RPMI8226 (cell line): Measurements from ENCODE around the gene SLC26A1.
"Not testable (repeated sequence)": the region's sequence is repeated elsewhere in the genome, so short reads cannot be mapped to it uniquely, and the experiment has no call there.

Source experiments
- DNase-seq: peaks from one replicate; pipeline ENCODE4 v3.0.0-alpha.2; 2015

SLC26A1 gene

DNA sequence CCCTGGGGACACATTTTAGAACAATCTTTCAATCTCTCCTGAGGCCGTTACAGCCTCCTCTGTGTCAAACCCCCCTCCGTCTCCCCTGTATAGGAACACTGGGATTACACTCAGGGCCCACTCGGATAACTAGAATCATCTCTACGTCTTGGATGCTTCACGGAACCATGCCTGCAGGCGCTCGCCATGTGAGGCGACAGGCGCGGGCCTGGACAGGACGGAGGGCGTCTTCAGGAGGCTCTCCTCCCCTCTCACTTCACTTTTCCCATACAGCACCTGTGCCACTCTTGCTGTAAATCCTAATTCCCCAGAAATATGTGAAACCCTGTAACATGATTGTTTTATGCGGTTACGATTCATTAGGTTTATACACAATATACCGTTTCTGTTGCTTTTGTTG lies 10.4 kb downstream of the SLC26A1 start:
- no peak for DNase-seq

DNA sequence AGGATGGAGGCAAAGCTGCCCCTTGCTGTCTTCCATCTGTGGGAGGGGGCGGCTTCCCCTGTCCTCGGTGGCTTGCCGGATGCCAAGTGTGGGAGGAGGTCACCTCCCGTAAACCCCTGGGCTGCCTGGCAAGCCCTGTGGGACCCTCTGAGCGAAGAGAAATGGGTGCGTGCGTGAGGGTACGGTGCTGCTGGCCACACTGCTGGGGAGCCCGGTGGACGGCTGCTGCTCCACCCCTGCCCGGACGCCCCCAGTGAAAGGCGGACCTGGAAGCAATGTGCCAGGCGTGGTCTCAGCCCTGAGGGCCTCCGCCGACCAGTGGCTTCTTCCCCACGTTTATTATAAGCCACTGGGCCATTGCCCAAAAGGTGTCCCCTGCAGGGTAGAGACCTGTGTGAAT lies 10.9 kb downstream of the SLC26A1 start:
- DNase-seq: no peak

DNA sequence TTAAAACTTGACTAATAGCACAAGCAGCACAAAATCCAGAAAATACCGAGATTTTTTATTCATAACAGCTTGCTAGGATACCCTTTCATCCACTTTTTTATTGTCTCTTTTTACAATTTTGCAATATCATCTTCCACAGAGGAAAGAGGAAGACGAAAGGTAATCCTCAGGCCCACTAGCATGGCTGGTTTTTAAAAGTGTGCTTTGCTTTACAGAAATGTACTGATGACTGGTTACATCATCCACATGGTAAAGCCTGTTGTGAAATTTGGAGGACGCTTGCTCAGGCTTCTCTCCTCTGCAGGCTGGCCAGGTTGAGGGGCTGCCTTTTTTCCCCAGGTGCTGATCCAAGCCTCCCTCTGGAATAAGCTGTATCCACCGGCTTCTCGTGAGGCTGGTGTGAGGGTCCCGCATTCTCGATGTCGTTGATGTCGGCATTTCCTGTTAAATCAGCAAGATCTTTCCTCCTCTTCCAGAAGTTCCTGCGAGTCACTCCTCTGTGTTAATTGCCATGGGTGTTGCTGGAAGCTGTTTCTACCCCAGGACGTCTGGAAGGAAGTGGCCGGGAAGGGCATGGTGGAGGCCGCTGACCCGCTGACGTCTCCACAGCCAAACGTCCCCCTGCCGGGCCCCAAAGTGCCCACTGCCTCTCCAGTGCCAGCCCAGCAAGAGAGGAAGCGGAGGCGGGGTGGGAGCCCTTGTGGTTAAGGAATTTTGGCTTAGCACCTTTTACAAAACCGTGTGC lies 14.1 kb downstream of the SLC26A1 start:
- DNase-seq: no peak

DNA sequence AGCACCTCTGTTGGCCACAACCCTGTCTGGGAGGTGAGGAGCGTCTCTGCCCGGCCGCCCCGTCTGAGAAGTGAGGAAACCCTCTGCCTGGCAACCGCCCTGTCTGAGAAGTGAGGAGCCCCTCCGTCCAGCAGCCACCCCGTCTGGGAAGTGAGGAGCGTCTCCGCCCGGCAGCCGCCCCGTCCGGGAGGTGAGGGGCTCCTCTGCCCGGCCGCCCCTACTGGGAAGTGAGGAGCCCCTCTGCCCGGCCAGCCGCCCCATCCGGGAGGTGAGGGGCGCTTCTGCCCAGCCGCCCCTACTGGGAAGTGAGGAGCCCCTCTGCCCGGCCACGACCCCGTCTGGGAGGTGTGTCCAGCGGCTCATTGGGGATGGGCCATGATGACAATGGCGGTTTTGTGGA lies 17.2 kb downstream of the SLC26A1 start:
- not testable (repeated sequence) for DNase-seq

DNA sequence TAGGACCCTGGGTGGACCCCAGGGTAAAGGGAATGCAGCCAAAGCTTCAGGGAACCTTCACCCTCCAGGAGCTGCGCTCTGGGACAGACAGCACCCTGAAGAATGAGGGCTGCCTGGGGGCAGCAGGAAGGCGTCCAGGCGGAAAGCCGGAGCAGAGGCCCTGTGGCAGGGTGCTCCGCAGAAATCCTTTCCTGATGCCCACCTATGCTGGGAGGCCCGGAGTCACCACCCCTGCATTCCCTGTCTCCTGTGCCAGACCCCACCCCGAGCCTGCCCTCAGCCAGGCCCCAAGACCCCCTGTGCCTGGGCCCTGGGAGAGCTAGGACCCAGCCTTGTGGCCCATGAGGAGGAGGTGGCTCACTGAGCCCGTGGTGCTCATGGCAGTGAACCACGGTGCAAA lies 18.5 kb downstream of the SLC26A1 start:
- DNase-seq: no peak

DNA sequence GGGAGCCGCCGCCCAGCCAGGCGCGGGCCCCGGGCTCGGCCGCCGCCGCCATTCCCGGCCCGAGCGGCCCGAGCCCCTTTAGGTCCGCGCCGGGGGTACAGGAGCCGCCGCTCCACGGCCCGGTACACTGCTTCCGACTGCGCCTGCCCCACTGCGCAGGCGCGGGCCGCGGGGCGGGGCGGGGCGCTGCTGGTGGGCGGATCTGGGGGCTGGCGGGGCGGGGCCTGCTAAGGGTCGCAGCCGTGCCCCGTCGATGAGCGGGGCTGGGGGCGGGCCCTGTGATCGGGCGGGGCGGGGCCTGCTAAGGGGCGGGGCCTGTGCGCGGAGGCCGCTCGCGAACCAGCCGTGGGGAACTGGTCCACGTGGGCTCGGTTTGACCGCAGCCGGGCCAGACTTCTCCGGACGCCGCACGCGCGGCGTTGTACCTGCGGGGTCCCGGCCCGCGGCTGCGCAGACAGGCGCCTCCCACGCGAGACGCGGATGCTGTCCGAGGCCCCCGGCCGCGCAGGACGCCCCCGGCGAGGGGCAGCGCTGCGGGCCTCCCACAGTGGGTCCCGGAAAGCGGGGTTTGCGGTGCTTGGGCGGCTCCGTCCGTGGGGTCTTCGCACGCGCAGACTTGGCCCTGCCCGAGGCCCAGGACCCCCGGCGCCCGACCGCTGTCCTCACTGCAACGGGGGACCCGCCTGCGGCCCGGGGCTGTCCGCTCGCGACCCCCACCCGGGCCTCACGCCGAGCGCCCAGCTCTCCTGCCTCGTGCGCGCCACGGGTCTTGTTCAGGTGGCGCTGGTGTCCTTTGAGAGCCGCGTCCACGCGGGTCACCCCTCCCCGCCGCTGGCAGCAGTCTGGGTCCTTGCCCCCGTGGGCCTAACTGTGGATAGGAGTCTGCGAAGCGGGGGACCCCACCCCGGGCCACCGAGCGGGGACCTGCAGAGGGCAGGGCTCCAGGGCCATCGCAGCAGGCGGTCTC lies 19.5 kb downstream of the SLC26A1 start, which contains the start of gene DGKQ:
Gene DGKQ (minus strand): TSS at position 139 of the 967 bp plus-strand sequence. CDS start 87 bp downstream, at position 52.
- DNase-seq: no peak

DNA sequence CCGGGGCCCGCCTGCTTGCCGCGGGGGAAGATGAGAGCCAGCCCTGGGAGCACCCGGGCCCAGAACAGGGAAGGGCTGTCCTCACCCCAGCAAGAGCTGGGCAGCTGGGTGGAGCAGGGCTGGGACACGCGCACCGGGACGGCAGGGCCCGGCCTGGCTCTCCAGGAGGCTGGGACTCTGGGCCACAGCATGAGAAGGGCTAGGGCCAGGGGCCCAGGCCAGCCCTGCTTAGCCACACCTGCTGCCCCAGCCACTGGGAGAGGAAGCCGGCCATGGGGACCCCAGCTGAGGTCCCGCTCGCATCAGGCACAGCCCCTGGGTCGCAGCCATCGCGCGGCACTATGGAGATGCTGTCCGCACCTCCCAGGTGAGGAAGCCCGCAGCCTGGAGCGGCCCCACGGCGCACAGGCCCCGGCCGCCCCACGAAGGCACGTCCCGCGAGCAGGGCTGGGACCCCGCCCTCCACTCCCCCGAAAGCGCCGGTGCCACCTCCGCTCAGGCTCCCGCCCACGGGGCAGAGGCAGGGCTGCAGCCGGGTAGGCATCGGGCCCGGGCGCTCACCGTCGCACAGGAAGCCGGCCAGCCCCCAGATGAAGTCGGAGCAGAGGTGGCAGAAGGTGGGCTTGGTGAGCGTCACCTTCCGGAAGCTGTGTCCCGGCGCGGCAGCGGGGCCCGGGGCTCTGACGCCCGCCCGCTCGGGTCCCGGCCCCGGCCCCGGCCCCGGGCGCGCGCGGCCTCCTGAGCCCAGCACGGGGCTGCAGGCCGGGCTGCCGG lies 20.4 kb downstream of the SLC26A1 start:
- no peak for DNase-seq

DNA sequence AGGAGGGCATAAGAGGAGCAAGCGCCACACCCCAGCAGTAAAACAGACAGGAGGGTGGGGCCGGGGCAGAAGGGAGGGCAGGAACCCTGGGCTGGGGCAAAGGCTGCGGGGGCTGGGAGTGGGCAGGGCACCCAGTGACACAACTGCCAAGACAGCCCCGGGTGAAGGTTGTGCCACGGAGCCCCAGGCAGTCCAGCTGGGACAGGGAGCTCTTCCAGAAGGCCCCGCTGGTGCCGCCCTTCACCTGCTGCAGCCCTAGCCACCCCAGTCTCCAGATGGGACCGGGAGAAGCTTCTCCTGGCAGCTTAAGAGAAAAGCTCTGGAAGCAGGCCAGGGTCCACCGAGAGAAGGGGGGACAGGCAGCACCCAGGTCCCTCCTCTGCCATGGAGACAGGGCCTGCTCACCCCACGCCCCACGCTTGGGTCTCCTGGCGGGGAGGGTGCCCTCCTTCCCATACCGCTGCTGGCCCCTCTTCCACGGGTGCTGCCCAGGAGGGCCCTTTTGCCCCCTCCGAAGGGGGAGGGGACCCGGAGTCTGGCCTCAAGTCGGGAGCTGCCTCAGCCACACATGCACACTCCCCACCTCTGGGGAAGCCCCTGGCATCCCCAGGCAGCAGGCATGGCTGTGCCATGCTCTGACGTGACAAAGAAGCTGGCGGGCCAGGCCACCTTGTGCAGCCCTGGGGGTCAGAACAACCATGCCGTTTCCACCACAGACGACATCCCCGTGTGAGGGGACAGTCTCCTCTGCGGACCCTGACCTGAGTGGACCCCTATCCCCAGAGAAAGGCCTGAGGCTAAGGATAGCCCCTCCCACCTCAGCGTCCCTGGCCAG lies 21.3 kb downstream of the SLC26A1 start:
- DNase-seq: no peak

DNA sequence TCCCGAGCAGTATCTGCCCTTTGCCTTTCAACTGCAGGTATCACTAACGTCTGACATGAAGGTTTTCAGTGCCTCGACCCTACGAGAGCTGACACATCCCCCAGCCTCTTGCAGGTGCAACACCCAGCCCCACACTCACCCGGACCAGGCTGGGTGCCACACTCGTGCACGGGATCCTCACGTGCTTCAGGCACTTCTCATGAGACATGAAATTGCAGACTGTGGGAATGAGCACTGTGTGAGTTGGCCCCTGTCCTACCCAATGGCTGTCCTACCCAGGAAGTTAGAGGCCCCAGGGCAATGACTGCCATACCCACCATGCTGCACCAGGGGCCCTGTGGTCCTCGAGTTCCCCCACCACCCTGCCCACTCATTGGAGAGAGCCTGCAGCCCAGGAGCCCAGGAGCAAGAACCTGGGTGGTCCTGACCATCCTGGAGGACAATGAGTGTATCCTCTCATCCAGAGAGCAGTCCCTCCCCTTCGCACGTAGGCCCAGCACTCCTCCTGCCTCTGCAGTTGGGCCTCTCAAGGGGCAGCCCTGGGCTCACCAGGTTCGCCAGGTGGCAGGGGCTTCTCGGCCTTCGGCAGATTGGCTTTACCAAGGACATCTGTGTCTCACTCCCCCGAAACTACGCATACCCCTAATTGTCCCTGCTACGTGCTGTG lies 22.2 kb downstream of the SLC26A1 start:
- no peak for DNase-seq

DNA sequence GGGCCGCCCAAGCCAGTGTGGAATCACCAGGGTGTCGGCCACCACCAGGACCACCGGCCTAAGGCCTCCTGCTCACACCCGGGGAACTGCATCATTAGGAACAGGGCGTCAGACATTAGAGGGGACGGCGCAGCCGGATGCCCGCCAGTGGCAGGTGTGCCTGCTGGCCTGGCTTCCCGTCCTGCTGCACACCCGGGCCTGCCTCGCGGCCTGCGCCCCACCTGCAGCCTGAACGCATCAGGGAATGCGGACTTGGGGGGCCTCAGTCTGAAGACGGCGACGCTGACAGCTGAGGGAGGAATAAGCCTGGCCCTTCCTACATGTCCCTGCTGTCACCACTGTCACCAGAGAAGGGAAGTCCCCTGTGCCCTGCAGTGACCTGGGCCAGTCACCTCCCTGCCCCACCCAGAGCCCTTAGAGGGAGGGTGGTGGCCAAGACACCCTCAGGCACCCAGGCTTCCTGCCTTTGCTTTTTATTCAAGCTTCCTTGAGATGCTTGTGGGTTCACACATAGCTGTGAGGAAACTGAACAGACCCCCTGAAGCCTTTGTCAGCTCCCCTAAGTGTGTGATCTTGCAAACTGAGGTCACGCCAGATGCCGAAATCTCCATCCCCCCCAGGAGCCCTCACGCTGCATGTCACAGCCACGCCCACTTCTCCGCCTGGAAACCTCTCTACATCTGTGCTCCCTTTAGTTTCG lies 23.0 kb downstream of the SLC26A1 start:
- no peak for DNase-seq

DNA sequence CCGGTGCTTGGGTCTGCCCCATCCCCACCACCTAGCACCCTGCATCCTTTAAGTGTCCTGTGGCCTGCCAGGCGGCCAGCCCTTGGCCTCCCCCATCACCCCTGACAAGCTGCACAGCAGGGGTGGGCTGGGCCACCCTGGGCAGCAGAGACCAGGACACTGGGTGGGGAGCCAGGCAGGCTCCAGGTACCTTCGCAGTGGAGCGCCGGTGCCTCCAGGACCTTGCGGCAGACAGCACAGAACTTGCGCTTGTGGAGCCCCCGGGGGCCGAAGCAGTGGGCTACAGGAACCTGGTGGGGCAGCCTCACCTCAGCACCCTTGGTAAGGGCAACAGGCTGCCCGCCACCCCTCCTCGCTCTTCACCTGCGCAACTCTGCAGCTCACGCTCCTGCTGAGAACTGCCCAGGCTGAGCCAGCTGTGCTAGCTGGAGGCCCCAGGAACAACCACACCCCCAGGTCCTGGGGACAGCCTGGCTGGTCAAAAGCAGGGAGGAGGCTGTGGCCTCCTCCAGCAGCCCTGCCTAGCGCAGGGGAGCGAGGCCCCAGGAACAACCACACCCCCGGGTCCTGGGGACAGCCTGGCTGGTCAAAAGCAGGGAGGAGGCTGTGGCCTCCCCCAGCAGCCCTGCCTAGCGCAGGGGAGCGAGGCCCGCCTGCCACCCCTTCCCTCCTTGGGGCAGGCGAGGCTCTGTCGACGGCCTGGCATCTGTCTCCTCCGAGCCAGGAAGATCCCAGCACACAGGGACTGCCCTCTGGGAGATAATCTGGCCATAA lies 24.4 kb downstream of the SLC26A1 start:
- DNase-seq: no peak

DNA sequence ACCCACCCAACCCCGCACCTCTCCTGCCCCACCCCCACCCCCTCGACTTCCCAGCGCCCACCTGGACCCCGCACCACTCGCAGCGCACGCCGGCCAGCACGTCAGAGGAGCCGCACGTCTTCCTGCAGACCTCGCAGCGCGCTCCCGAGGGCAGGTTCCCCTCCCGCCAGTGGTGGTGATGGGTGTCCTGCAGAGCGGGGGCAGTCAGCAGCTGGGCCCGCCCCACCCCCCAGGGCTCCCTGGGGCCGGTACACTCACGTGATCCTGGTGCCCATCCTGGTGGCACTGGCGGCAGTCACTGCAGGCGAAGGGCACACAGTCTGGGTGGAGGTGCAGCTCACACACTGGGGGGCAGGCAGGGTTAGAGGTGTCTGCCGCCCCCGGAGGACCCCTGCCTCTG lies 25.0 kb downstream of the SLC26A1 start:
- DNase-seq: no peak

DNA sequence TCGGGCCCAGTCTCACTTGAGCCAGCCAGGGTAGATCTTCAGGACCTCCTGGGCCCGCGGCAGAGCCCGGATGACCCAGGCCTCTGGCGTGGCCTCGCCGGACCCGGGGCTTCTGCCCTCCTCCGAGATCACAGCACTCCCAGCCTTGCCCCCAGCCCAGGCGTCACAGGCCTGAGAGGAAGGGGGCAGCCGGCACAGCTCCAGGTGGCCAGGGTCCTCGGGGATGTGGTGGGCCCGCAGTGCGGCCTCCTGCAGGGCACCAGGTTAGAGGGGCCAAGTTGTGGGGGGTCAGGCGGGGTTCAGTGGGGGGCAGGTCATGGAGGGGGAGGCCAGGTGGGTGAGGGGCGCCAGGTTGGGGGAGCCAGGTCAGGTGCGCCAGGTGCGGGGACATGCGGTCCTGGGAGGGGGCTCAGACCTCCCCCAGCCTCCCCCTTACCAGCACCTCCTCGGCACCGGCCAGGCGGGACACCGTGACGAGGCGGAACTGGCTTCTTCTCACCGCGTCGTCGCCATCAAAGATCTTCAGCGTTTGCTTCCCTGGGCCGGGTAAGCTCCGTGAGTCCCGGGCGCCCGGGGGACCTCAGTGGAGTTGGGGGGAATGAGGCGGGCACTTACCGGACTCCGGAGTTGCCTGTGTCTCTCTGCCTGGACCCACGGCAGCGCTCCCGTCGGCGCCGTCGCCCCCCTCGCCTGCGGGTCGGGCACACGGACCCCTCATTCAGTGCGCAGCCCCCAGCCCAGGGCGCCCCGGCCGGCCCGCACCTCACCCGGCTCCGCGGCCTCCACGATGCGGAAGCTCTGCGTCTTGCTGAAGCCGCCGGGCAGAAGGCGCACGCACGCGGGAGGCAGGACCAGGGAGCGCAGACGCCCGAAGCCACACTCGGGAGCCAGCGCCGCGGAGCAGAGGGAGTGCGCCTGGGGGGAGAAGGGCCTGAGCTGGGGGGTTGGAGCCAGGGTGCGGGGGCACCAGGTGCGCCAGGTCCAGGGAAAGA lies 25.8 kb downstream of the SLC26A1 start:
- DNase-seq: no peak

DNA sequence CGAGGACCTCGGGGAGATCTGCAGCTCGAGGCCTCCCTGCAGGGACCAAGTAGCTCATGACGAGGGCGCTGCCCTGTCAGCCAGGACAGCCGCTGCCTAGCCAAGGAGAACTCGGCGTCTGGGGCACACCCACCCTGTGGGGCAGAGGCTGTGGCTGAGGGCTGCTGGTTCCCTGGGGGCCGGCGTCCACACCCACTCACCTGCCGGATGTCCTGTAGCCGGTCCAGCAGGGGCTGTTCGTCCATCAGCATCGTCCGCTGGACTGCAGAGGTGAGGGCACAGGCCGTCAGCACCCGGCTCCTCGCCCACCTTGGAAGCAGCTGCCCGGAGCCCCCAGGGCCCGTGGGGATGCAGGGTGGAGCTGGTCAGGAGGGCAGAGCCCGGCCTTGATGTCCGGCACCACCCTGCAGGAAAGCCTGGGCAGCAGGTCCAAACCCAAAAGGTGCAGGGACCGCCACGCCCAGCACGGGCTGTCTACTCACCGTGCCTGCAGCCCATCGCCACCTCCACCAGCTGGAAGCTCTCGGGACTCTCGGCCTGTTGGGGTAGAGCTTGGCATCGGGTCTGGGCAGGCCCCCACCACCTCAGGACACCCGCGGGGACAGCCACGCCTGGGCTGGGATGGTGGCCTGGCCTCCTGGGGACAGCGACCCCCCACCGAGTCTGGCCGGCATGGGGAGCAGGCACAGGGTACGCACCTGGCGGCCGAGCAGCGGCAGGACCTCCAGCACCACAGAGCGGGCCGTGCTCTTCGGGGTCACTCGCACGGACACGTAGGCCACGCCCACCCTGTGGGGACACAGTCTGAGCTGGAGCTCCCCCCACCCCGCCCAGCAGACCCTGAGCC lies 26.7 kb downstream of the SLC26A1 start:
- no peak for DNase-seq

DNA sequence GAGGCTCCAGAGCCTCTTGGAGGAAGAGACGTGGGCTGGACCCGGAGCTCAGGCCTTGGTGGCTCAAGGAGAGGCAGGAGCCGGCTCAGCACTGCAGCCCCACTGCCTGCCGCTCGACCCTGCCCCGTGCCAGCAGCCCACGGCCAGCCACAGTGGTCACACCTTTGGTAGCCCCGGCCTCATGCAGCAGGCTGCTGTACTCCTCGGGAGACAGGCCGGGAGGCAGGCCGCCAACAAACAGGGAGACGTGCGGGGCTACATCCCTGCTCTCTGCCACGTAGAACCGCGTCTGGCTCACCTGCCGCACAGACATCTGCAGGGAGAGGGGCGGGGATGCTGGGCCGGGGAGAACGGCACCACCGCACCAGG lies 27.5 kb downstream of the SLC26A1 start:
- no peak for DNase-seq

DNA sequence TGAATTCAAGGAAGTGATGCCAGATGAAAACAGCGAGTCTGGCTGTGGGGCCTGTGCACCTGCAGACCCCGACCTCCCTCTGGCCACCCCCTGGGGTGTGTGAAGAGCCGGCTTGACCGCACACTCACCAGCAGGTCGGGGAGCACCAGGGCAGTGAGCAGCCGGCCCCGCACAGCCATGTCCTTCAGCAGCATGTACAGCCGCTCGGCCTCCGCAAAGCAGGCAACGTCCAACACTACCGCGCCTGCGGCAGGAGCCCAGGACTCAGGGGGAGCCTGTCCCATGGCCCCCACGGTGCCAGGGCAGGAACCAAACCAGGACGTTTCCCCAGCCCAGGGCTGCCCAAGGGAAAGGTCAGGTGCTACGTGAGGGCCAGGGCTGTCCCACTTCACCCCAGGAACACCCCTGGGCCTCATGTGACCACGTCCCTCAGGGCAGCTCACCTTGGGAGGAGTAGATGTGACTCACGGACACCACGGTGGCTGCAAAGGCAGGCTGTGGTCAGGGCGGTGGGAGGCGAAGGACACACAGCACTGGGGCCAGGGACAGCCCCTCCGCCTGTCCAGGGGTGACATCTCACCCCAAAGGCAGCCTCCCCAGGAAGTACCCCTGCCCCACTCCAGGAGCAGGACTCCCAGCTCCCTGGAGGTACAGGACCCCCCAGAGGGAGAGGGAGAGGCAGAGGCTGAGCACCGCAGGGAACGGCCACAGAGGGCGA lies 28.0 kb downstream of the SLC26A1 start:
- no peak for DNase-seq

DNA sequence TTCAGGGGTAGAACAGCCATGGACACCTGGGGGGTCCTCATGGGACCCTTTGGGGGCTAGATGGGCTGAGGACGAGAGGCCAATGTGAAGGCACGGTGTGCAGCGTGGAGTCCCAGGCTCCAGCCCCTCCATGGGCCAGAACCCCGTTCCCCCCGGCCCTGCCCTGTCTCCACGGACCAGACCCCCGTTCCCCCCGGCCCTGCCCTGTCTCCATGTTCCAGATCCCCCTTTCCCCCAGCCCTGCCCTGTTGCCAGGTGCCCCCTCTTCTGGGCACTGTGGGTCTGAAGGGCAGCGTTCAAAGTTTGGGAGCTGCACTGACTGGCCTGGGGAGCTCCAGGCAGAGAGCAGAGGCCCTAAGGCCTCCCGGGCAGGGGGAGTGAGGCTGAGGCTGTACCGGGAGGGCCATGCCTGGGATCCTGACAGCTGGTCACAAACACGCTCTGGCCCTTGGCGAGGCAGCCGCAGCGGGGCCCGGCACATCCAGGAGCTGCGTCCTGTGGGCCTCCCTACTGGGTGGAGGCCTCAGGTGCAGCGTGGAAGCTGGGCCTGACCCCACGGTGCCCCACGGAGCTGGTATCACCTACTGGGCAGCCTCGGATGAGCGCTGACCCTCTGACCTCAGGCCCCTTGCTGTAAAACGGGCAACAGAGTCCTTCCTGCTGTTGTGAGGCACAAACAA lies 28.7 kb downstream of the SLC26A1 start:
- DNase-seq: no peak
